K562 (cell line): Measurements from ENCODE around the gene TRAPPC4. TPM values are rescaled to one million over a fixed set of nuclear protein-coding genes. Genes with fewer than 3 reads are reported as not detected.

Experiments used
- ATAC-seq: fragments of 200-7000 bp; cut with Tn5 transposase; 3 replicates; pipeline ENCODE4 v1.9.1; 2020; ENCODE audit warnings: moderate library complexity
- BruUV-seq: library from RNA; stranded (reverse); fragments of 400-500 nt; replicated peaks from 2 replicates; lab custom pipeline; 2021; lab: Mats Ljungman, UMichigan
- CTCF ChIA-PET: fragments of 300-600 bp; formaldehyde crosslinking; extraction: SDS; loops from one replicate; lab custom pipeline; 2021; ENCODE audit warnings: low intra/inter-chr PET ratio; lab: Yijun Ruan, JAX
- POLR2A ChIA-PET: fragments of 300-600, 350-650 bp; sonication (Branson Sonifier 250); formaldehyde crosslinking; extraction: SDS; loops from one replicate; lab custom pipeline; 2021; ENCODE audit warnings: antibody characterized with exemption, inconsistent platforms; lab: Yijun Ruan, JAX
- DNase-seq, 4 experiments: peaks; one replicate each; pipeline versions ENCODE4 v3.0.0 to v3.0.0-alpha.2; 2011 to 2018; ENCODE audit warnings: low spot score in 3 of 4, mixed read lengths in 3 of 4; ENCODE audit errors: extremely low read depth in 1 of 4
- FAIRE-seq: peaks from 2 replicates; lab custom pipeline; 2011; peaks lifted over from hg19 to GRCh38; lab: Jason Lieb, UNC
- H2AFZ ChIP-seq: 2 replicates; pipeline ENCODE4 v1.6.0; 2011; ENCODE audit warnings: low read depth, low read length, control low read depth, inconsistent platforms
- H3K27ac ChIP-seq: fragments of 200-600 bp; 3 replicates; pipeline ENCODE4 v1.8.0; 2011; ENCODE audit warnings: low read depth, mild to moderate bottlenecking, control low read depth, inconsistent platforms, low read length, moderate library complexity, mixed read lengths; ENCODE audit errors: extremely low read depth
- H3K27me3 ChIP-seq, 2 experiments: fragments of 300-600 bp in 1 of 2; 2 replicates in 1 of 2; 3 replicates in 1 of 2; pipeline versions ENCODE4 v1.6.0 to v1.8.0; 2011; ENCODE audit warnings: inconsistent platforms in 2 of 2, low read length in 2 of 2, mild to moderate bottlenecking in 1 of 2, mixed read lengths in 1 of 2, moderate library complexity in 1 of 2; ENCODE audit not compliant: control insufficient read depth in 2 of 2, insufficient read depth in 2 of 2
- H3K36me3 ChIP-seq: fragments of 300-600 bp; 3 replicates; pipeline ENCODE4 v1.8.0; 2011; ENCODE audit warnings: mild to moderate bottlenecking, low read length, inconsistent platforms; ENCODE audit not compliant: control insufficient read depth, insufficient read depth
- H3K4me1 ChIP-seq, 2 experiments: fragments of 200-600 bp in 1 of 2; replicated peaks in 1 of 2; 2 replicates in 1 of 2; 3 replicates in 1 of 2; pipeline versions ENCODE4 v1.5.1 to v1.8.0; 2011; ENCODE audit warnings: inconsistent platforms in 2 of 2, low read length in 2 of 2, mild to moderate bottlenecking in 1 of 2, mixed read lengths in 1 of 2, moderate library complexity in 1 of 2; ENCODE audit not compliant: control insufficient read depth in 2 of 2, insufficient read depth in 2 of 2
- H3K4me2 ChIP-seq: 2 replicates; pipeline ENCODE4 v1.6.1; 2011; ENCODE audit warnings: low read length, control low read depth, inconsistent platforms, mixed read lengths; ENCODE audit not compliant: insufficient read depth
- H3K4me3 ChIP-seq: fragments of 200-600 bp; sonication (generic), shearing (Covaris generic); 2 replicates; pipeline ENCODE4 v1.5.1; 2016; ENCODE audit warnings: control low read depth, inconsistent platforms
- H3K79me2 ChIP-seq: fragments of 200-600 bp; 3 replicates; pipeline ENCODE4 v1.8.0; 2011; ENCODE audit warnings: low read length, inconsistent platforms; ENCODE audit not compliant: control insufficient read depth, insufficient read depth
- H3K9ac ChIP-seq, 2 experiments: 2 replicates each; pipeline versions ENCODE4 v1.6.0 to v1.6.1; 2011; ENCODE audit warnings: low read depth in 2 of 2, low read length in 2 of 2, control low read depth in 1 of 2, inconsistent platforms in 1 of 2, mild to moderate bottlenecking in 1 of 2, mixed read lengths in 1 of 2; ENCODE audit not compliant: insufficient read depth in 1 of 2
- H3K9me1 ChIP-seq: one replicate; pipeline ENCODE4 v1.6.0; 2011; ENCODE audit warnings: inconsistent platforms, mild to moderate bottlenecking, low read length, moderate library complexity; ENCODE audit not compliant: control insufficient read depth, insufficient read depth
- H3K9me3 ChIP-seq: replicated peaks from 2 replicates; pipeline ENCODE4 v1.5.1; 2011; ENCODE audit warnings: low read depth, low read length, inconsistent platforms; ENCODE audit not compliant: control insufficient read depth, insufficient read depth
- H4K20me1 ChIP-seq: replicated peaks from 2 replicates; pipeline ENCODE4 v1.6.1; 2011; ENCODE audit warnings: low read length, inconsistent platforms, mixed read lengths; ENCODE audit not compliant: control insufficient read depth, insufficient read depth
- ADNP ChIP-seq: fragments of 200-800 bp; sonication (Bioruptor generic); IDR thresholded peaks from 2 replicates; pipeline ENCODE4 v1.6.1; 2016; ENCODE audit warnings: missing genetic modification characterization, missing compliant biosample characterization
- GTF2F1 ChIP-seq: IDR thresholded peaks from 2 replicates; pipeline ENCODE4 v1.6.1; 2011; ENCODE audit warnings: low read depth, low read length, improper control_type of control experiment
- NR4A1 ChIP-seq, 2 experiments: fragments of 250-450 bp in 1 of 2; fragments of 450-650 bp in 1 of 2; sonication (Bioruptor Pico) in 1 of 2; IDR thresholded peaks; 2 replicates each; pipeline versions ENCODE4 v1.4.0 to v1.6.1; 2016 to 2020; ENCODE audit warnings: mild to moderate bottlenecking in 2 of 2, missing compliant biosample characterization in 1 of 2, missing genetic modification characterization in 1 of 2, moderate library complexity in 1 of 2
- PRMT5 ChIP-seq: sonication (generic); formaldehyde crosslinking; IDR thresholded peaks from 2 replicates; pipeline ENCODE4 v1.5.0; 2020; ENCODE audit warnings: missing genetic modification reagents
- PTBP1 ChIP-seq: fragments of 200-400 bp; formaldehyde crosslinking; IDR thresholded peaks from 2 replicates; pipeline ENCODE4 v1.6.1; 2017; ENCODE audit warnings: low read depth, low read length
- YBX1 ChIP-seq: fragments of 450-650 bp; IDR thresholded peaks from 2 replicates; pipeline ENCODE4 v1.7.1; 2016; ENCODE audit warnings: mild to moderate bottlenecking
- ZBTB8A ChIP-seq: fragments of 450-650 bp; IDR thresholded peaks from 2 replicates; pipeline ENCODE4 v1.6.1; 2018; ENCODE audit warnings: mild to moderate bottlenecking, moderate library complexity; ENCODE audit not compliant: partially characterized antibody
- ZFP30 ChIP-seq: fragments of 250-450 bp; sonication (Bioruptor Pico); IDR thresholded peaks from 2 replicates; pipeline ENCODE4 v1.8.0; 2022; ENCODE audit warnings: moderate library complexity, mild to moderate bottlenecking, inconsistent platforms, borderline replicate concordance
- ZNF561 ChIP-seq: fragments of 450-650 bp; formaldehyde crosslinking; conservative IDR thresholded peaks from 2 replicates; pipeline ENCODE4 v1.4.0; 2020; ENCODE audit warnings: mild to moderate bottlenecking, moderate library complexity
- WGBS: fragments of 100-300 bp; shearing (Covaris generic); methylation state at CpG from one replicate; pipeline ENCODE4 v1.1.6; 2016; ENCODE audit warnings: low coverage, mixed read lengths; ENCODE audit not compliant: insufficient coverage; ENCODE audit errors: missing lambda C conversion rate; 5-methylcytosine and 5-hydroxymethylcytosine counted together
- in situ Hi-C: fragments of 300-500 bp; cut with MboI; formaldehyde crosslinking; loops from 4 replicates; pipeline ENCODE4 v1.15.0; 2018; ENCODE audit warnings: inconsistent platforms, mixed read lengths
- intact Hi-C: fragments of 100-400 bp; cut with micrococcal nuclease; formaldehyde crosslinking; loops from 2 replicates; pipeline ENCODE4 v1.14.2; 2022
- polyA plus RNA-seq, 8 experiments: library from polyadenylated mRNA; depleted of rRNA in 4 of 8; stranded (reverse) in 5 of 8; unstranded in 3 of 8; fragments of >200 nt; fragmentation: Nextera tagmentation in 2 of 8; fragmentation: Illumina TruSeq in 1 of 8; extraction: Ambion mirVana in 2 of 8; extraction: Trizol in 1 of 8; gene quantifications; 2 replicates each; pipeline versions ENCODE4 v1.2.1 to v1.2.3, GENCODE V29; 2011 to 2014; ENCODE audit warnings: inconsistent platforms in 1 of 8, missing spikeins in 1 of 8
- total RNA-seq, 7 experiments: library from RNA; depleted of rRNA in 6 of 7; stranded (reverse); fragments of >200 nt in 6 of 7; fragmentation: Illumina TruSeq in 2 of 7; extraction: Trizol in 2 of 7; gene quantifications; 2 replicates each; pipeline versions ENCODE4 v1.2.1 to v1.2.3, GENCODE V29; 2011 to 2021; ENCODE audit warnings: low replicate concordance in 1 of 7
- TF ChIP-seq, protein P1 (sequence below), 2 experiments: fragments of 150-350 bp in 1 of 2; IDR thresholded peaks; 2 replicates each; pipeline ENCODE4 v1.6.1; 2012 to 2016; ENCODE audit warnings: low read depth in 2 of 2, low read length in 2 of 2, mild to moderate bottlenecking in 1 of 2, moderate library complexity in 1 of 2
- TF ChIP-seq, protein P2 (sequence below): sonication (generic); formaldehyde crosslinking; IDR thresholded peaks from 2 replicates; pipeline ENCODE4 v1.8.0; 2022; ENCODE audit warnings: mild to moderate bottlenecking, low read depth, missing genetic modification reagents
- TF ChIP-seq, protein P3 (sequence below), 2 experiments: fragments of 450-650 bp; IDR thresholded peaks; 2 replicates each; pipeline ENCODE4 v1.6.1; 2018; ENCODE audit warnings: mild to moderate bottlenecking in 2 of 2, low read depth in 1 of 2; ENCODE audit not compliant: partially characterized antibody in 2 of 2

The TRAPPC4 gene
- total and polyA plus RNA-seq, 9 of the 15 experiments (the other 6 are each of a cell fraction or from before 2014, with no cell fraction given) = 121 to 524 (median 142) TPM

DNA sequence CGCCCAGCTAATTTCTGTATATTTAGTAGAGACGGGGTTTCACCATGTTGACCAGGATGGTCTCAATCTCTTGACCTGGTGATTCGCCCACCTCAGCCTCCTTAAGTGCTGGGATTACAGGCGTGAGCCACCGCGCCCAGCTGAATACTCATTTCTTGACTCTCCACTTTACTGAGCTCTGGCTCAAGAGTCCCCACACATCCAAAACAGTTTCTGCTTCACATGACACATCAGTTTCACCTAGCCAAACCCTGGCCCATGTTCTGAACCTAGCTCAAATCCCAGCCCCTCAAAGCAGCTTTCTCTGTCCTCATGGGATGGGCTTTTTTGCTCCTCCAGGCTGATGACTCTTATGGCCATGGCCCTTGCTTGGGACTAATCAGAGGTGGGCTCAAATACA, 28.6 kb downstream of the TRAPPC4 start:
- H3K9me1 ChIP-seq = peaks cover 3% of the 10 kb centered on the region
- ATAC-seq (no peak), DNase-seq (no peak), FAIRE-seq (no peak)
- intact Hi-C loops = no loop called here
- H3K27ac ChIP-seq = no peak overlapping the region
- no peaks in the 10 kb centered on the region for H3K27me3 ChIP-seq
- peaks cover 79% of the 10 kb centered on the region for H3K36me3 ChIP-seq
- 93% methylated on average over 6 of the region's 6 CpGs for WGBS
- no peaks in the 10 kb centered on the region for H4K20me1 ChIP-seq
- H3K9me3 ChIP-seq = no peaks in the 10 kb centered on the region
- POLR2A ChIA-PET = interaction anchor here (0.6 to 9.3 kb wide), 8 partner anchors 7 to 917 kb away, joined by 3 to 132 read pairs (median 3); partner anchors contain the start of genes HYOU1, RPS25, TRAPPC4 and VPS11
- no peaks in the 10 kb centered on the region for H3K79me2 ChIP-seq
- in situ Hi-C loops = no loop called here
- no peak overlapping the region for H3K9ac ChIP-seq
- no peak overlapping the region for H2AFZ ChIP-seq
- no peak overlapping the region for H3K4me2 ChIP-seq
- H3K4me3 ChIP-seq = no peak overlapping the region
- no peaks in the 10 kb centered on the region for H3K4me1 ChIP-seq
- CTCF ChIA-PET = no interaction called here
- BruUV-seq = no TSS peak
- no peak for TF ChIP-seq ZFP30 (CRISPR knock-in tag)
- no peak for TF ChIP-seq ADNP (tag)
- TF ChIP-seq GTF2F1 = no peak
- TF ChIP-seq YBX1 = no peak
- TF ChIP-seq, protein P1, sequence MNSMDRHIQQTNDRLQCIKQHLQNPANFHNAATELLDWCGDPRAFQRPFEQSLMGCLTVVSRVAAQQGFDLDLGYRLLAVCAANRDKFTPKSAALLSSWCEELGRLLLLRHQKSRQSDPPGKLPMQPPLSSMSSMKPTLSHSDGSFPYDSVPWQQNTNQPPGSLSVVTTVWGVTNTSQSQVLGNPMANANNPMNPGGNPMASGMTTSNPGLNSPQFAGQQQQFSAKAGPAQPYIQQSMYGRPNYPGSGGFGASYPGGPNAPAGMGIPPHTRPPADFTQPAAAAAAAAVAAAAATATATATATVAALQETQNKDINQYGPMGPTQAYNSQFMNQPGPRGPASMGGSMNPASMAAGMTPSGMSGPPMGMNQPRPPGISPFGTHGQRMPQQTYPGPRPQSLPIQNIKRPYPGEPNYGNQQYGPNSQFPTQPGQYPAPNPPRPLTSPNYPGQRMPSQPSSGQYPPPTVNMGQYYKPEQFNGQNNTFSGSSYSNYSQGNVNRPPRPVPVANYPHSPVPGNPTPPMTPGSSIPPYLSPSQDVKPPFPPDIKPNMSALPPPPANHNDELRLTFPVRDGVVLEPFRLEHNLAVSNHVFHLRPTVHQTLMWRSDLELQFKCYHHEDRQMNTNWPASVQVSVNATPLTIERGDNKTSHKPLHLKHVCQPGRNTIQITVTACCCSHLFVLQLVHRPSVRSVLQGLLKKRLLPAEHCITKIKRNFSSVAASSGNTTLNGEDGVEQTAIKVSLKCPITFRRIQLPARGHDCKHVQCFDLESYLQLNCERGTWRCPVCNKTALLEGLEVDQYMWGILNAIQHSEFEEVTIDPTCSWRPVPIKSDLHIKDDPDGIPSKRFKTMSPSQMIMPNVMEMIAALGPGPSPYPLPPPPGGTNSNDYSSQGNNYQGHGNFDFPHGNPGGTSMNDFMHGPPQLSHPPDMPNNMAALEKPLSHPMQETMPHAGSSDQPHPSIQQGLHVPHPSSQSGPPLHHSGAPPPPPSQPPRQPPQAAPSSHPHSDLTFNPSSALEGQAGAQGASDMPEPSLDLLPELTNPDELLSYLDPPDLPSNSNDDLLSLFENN (IDR thresholded peaks at IDR 0.05; ENCODE audit: low read depth in 2 of 2, low read length in 2 of 2) = no peak
- no peak for TF ChIP-seq NR4A1 (CRISPR knock-in tag; IDR thresholded peaks at IDR 0.05)
- no peak for TF ChIP-seq NR4A1 (tag; IDR thresholded peaks at IDR 0.05)
- no peak for TF ChIP-seq PRMT5 (CRISPR knock-in tag)
- TF ChIP-seq ZBTB8A = no peak
- TF ChIP-seq, protein P2, sequence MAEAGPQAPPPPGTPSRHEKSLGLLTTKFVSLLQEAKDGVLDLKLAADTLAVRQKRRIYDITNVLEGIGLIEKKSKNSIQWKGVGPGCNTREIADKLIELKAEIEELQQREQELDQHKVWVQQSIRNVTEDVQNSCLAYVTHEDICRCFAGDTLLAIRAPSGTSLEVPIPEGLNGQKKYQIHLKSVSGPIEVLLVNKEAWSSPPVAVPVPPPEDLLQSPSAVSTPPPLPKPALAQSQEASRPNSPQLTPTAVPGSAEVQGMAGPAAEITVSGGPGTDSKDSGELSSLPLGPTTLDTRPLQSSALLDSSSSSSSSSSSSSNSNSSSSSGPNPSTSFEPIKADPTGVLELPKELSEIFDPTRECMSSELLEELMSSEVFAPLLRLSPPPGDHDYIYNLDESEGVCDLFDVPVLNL = no peak
- TF ChIP-seq, protein P3, sequence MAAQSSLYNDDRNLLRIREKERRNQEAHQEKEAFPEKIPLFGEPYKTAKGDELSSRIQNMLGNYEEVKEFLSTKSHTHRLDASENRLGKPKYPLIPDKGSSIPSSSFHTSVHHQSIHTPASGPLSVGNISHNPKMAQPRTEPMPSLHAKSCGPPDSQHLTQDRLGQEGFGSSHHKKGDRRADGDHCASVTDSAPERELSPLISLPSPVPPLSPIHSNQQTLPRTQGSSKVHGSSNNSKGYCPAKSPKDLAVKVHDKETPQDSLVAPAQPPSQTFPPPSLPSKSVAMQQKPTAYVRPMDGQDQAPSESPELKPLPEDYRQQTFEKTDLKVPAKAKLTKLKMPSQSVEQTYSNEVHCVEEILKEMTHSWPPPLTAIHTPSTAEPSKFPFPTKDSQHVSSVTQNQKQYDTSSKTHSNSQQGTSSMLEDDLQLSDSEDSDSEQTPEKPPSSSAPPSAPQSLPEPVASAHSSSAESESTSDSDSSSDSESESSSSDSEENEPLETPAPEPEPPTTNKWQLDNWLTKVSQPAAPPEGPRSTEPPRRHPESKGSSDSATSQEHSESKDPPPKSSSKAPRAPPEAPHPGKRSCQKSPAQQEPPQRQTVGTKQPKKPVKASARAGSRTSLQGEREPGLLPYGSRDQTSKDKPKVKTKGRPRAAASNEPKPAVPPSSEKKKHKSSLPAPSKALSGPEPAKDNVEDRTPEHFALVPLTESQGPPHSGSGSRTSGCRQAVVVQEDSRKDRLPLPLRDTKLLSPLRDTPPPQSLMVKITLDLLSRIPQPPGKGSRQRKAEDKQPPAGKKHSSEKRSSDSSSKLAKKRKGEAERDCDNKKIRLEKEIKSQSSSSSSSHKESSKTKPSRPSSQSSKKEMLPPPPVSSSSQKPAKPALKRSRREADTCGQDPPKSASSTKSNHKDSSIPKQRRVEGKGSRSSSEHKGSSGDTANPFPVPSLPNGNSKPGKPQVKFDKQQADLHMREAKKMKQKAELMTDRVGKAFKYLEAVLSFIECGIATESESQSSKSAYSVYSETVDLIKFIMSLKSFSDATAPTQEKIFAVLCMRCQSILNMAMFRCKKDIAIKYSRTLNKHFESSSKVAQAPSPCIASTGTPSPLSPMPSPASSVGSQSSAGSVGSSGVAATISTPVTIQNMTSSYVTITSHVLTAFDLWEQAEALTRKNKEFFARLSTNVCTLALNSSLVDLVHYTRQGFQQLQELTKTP (IDR thresholded peaks at IDR 0.05; ENCODE audit: low read depth in 1 of 2, partially characterized antibody in 2 of 2) = no peak
- no peak for TF ChIP-seq PTBP1
- TF ChIP-seq ZNF561 (CRISPR knock-in tag) = no peak
